Spleen (tissue), 11 donors: Measurements from ENCODE around the gene UBAP2. TPM values are rescaled to one million over a fixed set of nuclear protein-coding genes. Genes with fewer than 3 reads are reported as not detected.

Source experiments
- DNase-seq: peaks from one replicate; pipeline ENCODE4 v3.0.0-alpha.2; 2020
- H3K27ac ChIP-seq, 8 donors: fragments of 200-600 bp; sonication (generic) in 7 of 8; 1 replicate in 4 of 8; 2 replicates in 4 of 8; pipeline versions ENCODE4 v1.5.0 to v1.8.0; 2016 to 2021; ENCODE audit warnings: inconsistent platforms in 4 of 8, mild to moderate bottlenecking in 4 of 8, moderate library complexity in 1 of 8
- H3K27me3 ChIP-seq, 7 donors: fragments of 200-600 bp; sonication (generic) in 6 of 7; replicated peaks in 1 of 7; 1 replicate in 4 of 7; 2 replicates in 3 of 7; pipeline versions ENCODE4 v1.5.0 to v1.8.0; 2016 to 2021; ENCODE audit warnings: inconsistent platforms in 3 of 7, mild to moderate bottlenecking in 1 of 7
- H3K36me3 ChIP-seq, 6 donors: fragments of 200-600 bp; sonication (generic) in 5 of 6; 1 replicate in 4 of 6; 2 replicates in 2 of 6; pipeline versions ENCODE4 v1.5.0 to v1.8.0; 2016 to 2021; ENCODE audit warnings: inconsistent platforms in 2 of 6
- H3K4me1 ChIP-seq, 6 donors: fragments of 200-600 bp; sonication (generic) in 5 of 6; 1 replicate in 3 of 6; 2 replicates in 3 of 6; pipeline versions ENCODE4 v1.5.0 to v1.8.0; 2016 to 2021; ENCODE audit warnings: inconsistent platforms in 3 of 6
- H3K4me3 ChIP-seq, 8 donors: fragments of 200-600 bp; sonication (generic) in 7 of 8; 1 replicate in 4 of 8; 2 replicates in 4 of 8; pipeline versions ENCODE4 v1.5.0 to v1.8.0; 2016 to 2021; ENCODE audit warnings: inconsistent platforms in 4 of 8, mild to moderate bottlenecking in 4 of 8, moderate library complexity in 2 of 8
- H3K9me3 ChIP-seq, 8 donors: fragments of 200-600 bp; sonication (generic) in 7 of 8; 1 replicate in 4 of 8; 2 replicates in 4 of 8; pipeline versions ENCODE4 v1.5.0 to v1.8.0; 2016 to 2021; ENCODE audit warnings: inconsistent platforms in 4 of 8
- CTCF ChIP-seq, 11 experiments: fragments of 200-600 bp in 7 of 11; fragments of 450-650 bp in 4 of 11; sonication (generic) in 4 of 11; IDR thresholded peaks in 8 of 11; conservative IDR thresholded peaks in 3 of 11; 1 replicate in 7 of 11; 2 replicates in 4 of 11; pipeline versions ENCODE4 v1.4.0 to v1.8.0; 2016 to 2021; ENCODE audit warnings: antibody characterized with exemption in 11 of 11, inconsistent platforms in 4 of 11, mild to moderate bottlenecking in 1 of 11
- POLR2A ChIP-seq, 3 donors: fragments of 450-650 bp; IDR thresholded peaks; one replicate each; pipeline ENCODE4 v1.5.1; 2017; ENCODE audit warnings: antibody characterized with exemption in 3 of 3, mild to moderate bottlenecking in 1 of 3
- POLR2AphosphoS5 ChIP-seq, 3 donors: sonication (generic); formaldehyde crosslinking; IDR thresholded peaks; one replicate each; pipeline ENCODE4 v1.5.1; 2017; ENCODE audit warnings: antibody characterized with exemption in 3 of 3
- WGBS, 5 donors: extraction: QIAGEN DNeasy Blood & Tissue Kit in 3 of 5; methylation state at CpG; one replicate each; pipeline versions ENCODE4 v1.1.5 to v1.1.7; 2013 to 2018; 5-methylcytosine and 5-hydroxymethylcytosine counted together
- intact Hi-C: fragments of 100-400 bp; cut with DNase I; formaldehyde crosslinking; loops from one replicate; pipeline ENCODE4 v1.15.0; 2023; ENCODE audit warnings: low total_unique reads
- polyA plus RNA-seq, 3 donors: library from polyadenylated mRNA; stranded (reverse); fragments of 200-250 nt; gene quantifications; one replicate each; pipeline ENCODE4 v1.2.1, GENCODE V29; 2013
- total RNA-seq, 7 donors: library from RNA; depleted of rRNA in 3 of 7; stranded (reverse); fragments of >200 nt in 3 of 7; fragmentation: NEBNext Ultra II Directional in 4 of 7; extraction: Animal tissue kit (Norgen Biotek cat#: 25700) in 4 of 7; gene quantifications; one replicate each; pipeline versions ENCODE4 v1.1.0 to v1.2.1, GENCODE V29; 2016 to 2021
- donor health status: healthy with polysubstance abuse.
- donor health status: DM: no; HTN: no; CAD: no; lungs with moderate emphysema.
- donor health status: DM: no; HTN: no; CAD: no.
- donor health status: Bipolar disorder and iron deficiency.
- donor health status: healthy.
- donor health status: DM: no; HTN: no; CAD: no.
- donor health status: DM: yes; HTN: yes; CAD: no.

Gene UBAP2
- total and polyA plus RNA-seq, 10 donors: 7.0 to 30.8 (median 23.5) TPM

GRCh38 chr9:34086864-34087263, 38.2 kb upstream of the UBAP2 start:
- H3K9me3 ChIP-seq: no peaks in the 10 kb centered on the region
- intact Hi-C loops: no loop called here
- peaks cover 2 to 76% (median 61%) of the 10 kb centered on the region in 6 donors for H3K36me3 ChIP-seq
- DNase-seq: peak; percentile 22
- no peaks in the 10 kb centered on the region for H3K4me1 ChIP-seq
- H3K27ac ChIP-seq: no peak overlapping the region
- H3K4me3 ChIP-seq: no peak overlapping the region
- TF ChIP-seq POLR2A (IDR thresholded peaks at IDR 0.05) (no peak), CTCF (IDR thresholded peaks at IDR 0.05 in 8 of 11, conservative IDR thresholded peaks at IDR 0.05 in 3 of 11) (no peak), POLR2AphosphoS5 (IDR thresholded peaks at IDR 0.05) (no peak)
- no peaks in the 10 kb centered on the region for H3K27me3 ChIP-seq

- H3K4me1 ChIP-seq: no peaks in the 10 kb centered on the region
- H3K36me3 ChIP-seq: peaks cover 2 to 66% (median 51%) of the 10 kb centered on the region in 6 donors
- peak; percentile 32 for DNase-seq
- no peaks in the 10 kb centered on the region for H3K27me3 ChIP-seq
- no peak overlapping the region for H3K4me3 ChIP-seq
- 83 to 91% (median 88%) methylated on average over 5 to 6 of the region's 6 CpGs for WGBS, 5 donors
- H3K27ac ChIP-seq: peak overlapping the region in 2 of 8 donors; percentile 4 to 17
- H3K9me3 ChIP-seq: no peaks in the 10 kb centered on the region
- intact Hi-C loops: no loop called here
- TF ChIP-seq CTCF (IDR thresholded peaks at IDR 0.05 in 8 of 11, conservative IDR thresholded peaks at IDR 0.05 in 3 of 11) (no peak), POLR2AphosphoS5 (IDR thresholded peaks at IDR 0.05) (peak in 1 of 3 donors; percentile 9)
Observed at GRCh38 chr9:34085581-34086500, 37.2 kb upstream of the UBAP2 start.

- Histone ChIP-seq H3K27ac (peak overlapping the region in 3 of 8 donors; percentile 11 to 22 (median 11)), H3K4me3 (no peak overlapping the region), H3K27me3 (no peaks in the 10 kb centered on the region), H3K9me3 (no peaks in the 10 kb centered on the region), H3K36me3 (peaks cover 0 to 53% (median 39%) of the 10 kb centered on the region in 6 donors), H3K4me1 (no peaks in the 10 kb centered on the region)
- no peak for DNase-seq
- TF ChIP-seq CTCF (IDR thresholded peaks at IDR 0.05 in 8 of 11, conservative IDR thresholded peaks at IDR 0.05 in 3 of 11) (no peak), POLR2AphosphoS5 (IDR thresholded peaks at IDR 0.05) (no peak), POLR2A (IDR thresholded peaks at IDR 0.05) (no peak)
- 3 to 86% (median 52%) methylated on average over 1 of the region's 1 CpG for WGBS, 5 donors
- intact Hi-C loops: no loop called here
Observed at GRCh38 chr9:34084562-34084961, 35.9 kb upstream of the UBAP2 start.

- Histone ChIP-seq H3K4me1 (no peaks in the 10 kb centered on the region), H3K27ac (no peak overlapping the region), H3K9me3 (no peaks in the 10 kb centered on the region), H3K36me3 (no peaks in the 10 kb centered on the region), H3K4me3 (no peak overlapping the region), H3K27me3 (peaks cover 0 to 25% (median 0%) of the 10 kb centered on the region in 7 donors)
- intact Hi-C loops: no loop called here
- no peak for DNase-seq
- TF ChIP-seq POLR2AphosphoS5 (IDR thresholded peaks at IDR 0.05) (no peak), POLR2A (IDR thresholded peaks at IDR 0.05) (no peak), CTCF (IDR thresholded peaks at IDR 0.05 in 8 of 11, conservative IDR thresholded peaks at IDR 0.05 in 3 of 11) (no peak)
- WGBS, 5 donors: 75 to 95% (median 89%) methylated on average over 2 of the region's 2 CpGs
Observed at GRCh38 chr9:34079181-34079580, 30.5 kb upstream of the UBAP2 start.
